Vagina (tissue), 2 donors: ENCODE data around the gene PDE7B. TPM values are rescaled to one million over a fixed set of nuclear protein-coding genes. Genes with fewer than 3 reads are reported as not detected.

Experiments
- DNase-seq, 2 donors: peaks; one replicate each; pipeline ENCODE4 v3.0.0-alpha.2; 2017; ENCODE audit errors: extremely low spot score in 2 of 2
- H3K27ac ChIP-seq: fragments of 200-600 bp; sonication (generic); one replicate; pipeline ENCODE4 v1.5.1; 2019
- H3K27me3 ChIP-seq: fragments of 200-600 bp; sonication (generic); one replicate; pipeline ENCODE4 v1.5.1; 2019
- H3K36me3 ChIP-seq, 2 donors: fragments of 200-600 bp; sonication (generic); one replicate each; pipeline ENCODE4 v1.5.1; 2017 to 2019
- H3K4me1 ChIP-seq: fragments of 200-600 bp; sonication (generic); one replicate; pipeline ENCODE4 v1.5.1; 2019
- H3K4me3 ChIP-seq, 2 donors: fragments of 200-600 bp; sonication (generic); 1 replicate in 1 of 2; 2 replicates in 1 of 2; pipeline ENCODE4 v1.5.1; 2016 to 2019
- H3K9me3 ChIP-seq: fragments of 200-600 bp; sonication (generic); one replicate; pipeline ENCODE4 v1.5.1; 2019
- CTCF ChIP-seq, 3 experiments: fragments of 450-650 bp in 2 of 3; fragments of 200-600 bp in 1 of 3; sonication (generic) in 1 of 3; IDR thresholded peaks; one replicate each; pipeline ENCODE4 v1.5.1; 2017 to 2019; ENCODE audit warnings: antibody characterized with exemption in 3 of 3, mild to moderate bottlenecking in 2 of 3, moderate library complexity in 2 of 3
- POLR2A ChIP-seq, 2 donors: fragments of 450-650 bp; IDR thresholded peaks; one replicate each; pipeline ENCODE4 v1.6.1; 2017; ENCODE audit warnings: antibody characterized with exemption in 2 of 2, mild to moderate bottlenecking in 2 of 2, moderate library complexity in 2 of 2
- POLR2AphosphoS5 ChIP-seq, 2 donors: sonication (generic); formaldehyde crosslinking; IDR thresholded peaks; one replicate each; pipeline ENCODE4 v1.9.0; 2017; ENCODE audit warnings: antibody characterized with exemption in 2 of 2, mild to moderate bottlenecking in 2 of 2, low read depth in 1 of 2; ENCODE audit not compliant: insufficient read depth in 1 of 2
- intact Hi-C: fragments of 100-400 bp; cut with DNase I; formaldehyde crosslinking; loops from one replicate; pipeline ENCODE4 v1.15.1; 2023
- total RNA-seq: library from RNA; depleted of rRNA; stranded (reverse); fragments of >200 nt; gene quantifications from one replicate; pipeline ENCODE4 v1.2.3, GENCODE V29; 2016

PDE7B gene
- total RNA-seq, 1 donor from 2014 or later: 6.9 TPM

- H3K27me3 ChIP-seq: no peaks in the 10 kb centered on the region
- TF ChIP-seq CTCF (IDR thresholded peaks at IDR 0.05): no peak
- no peak for TF ChIP-seq POLR2AphosphoS5 (IDR thresholded peaks at IDR 0.05; ENCODE audit: insufficient read depth in 1 of 2, low read depth in 1 of 2)
- H3K4me3 ChIP-seq: no peak overlapping the region
- H3K27ac ChIP-seq: no peak overlapping the region
- H3K9me3 ChIP-seq: no peaks in the 10 kb centered on the region
- intact Hi-C loops: no loop called here
- no peaks in the 10 kb centered on the region for H3K4me1 ChIP-seq
- no peak for DNase-seq
- no peaks in the 10 kb centered on the region for H3K36me3 ChIP-seq
Observed at GRCh38 chr6:136022224-136022874, 170.8 kb downstream of the PDE7B start.

DNA sequence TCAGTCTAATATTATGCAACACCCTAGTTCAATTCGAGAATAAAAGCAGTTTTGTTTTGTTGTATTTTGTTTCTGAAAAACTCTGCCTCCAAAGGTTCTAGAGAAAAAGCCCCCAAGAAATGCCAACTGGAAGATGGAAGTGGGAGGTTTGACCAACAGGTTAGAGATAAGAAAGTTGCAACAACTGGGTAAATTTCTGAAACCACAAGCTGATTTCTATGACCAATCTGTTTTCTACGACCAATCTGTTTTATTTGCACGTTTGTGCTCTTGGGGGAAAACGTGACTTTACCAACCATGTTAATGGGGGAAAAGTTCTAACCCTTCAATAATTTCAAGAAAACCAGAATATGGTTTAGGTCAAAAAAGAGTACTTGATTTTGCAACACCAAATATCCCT is 173.2 kb downstream of the PDE7B start:
- TF ChIP-seq CTCF (IDR thresholded peaks at IDR 0.05): no peak
- no peak for TF ChIP-seq POLR2A (IDR thresholded peaks at IDR 0.05)
- TF ChIP-seq POLR2AphosphoS5 (IDR thresholded peaks at IDR 0.05; ENCODE audit: insufficient read depth in 1 of 2, low read depth in 1 of 2): no peak
- Histone ChIP-seq H3K4me1 (no peaks in the 10 kb centered on the region), H3K4me3 (no peak overlapping the region), H3K9me3 (no peaks in the 10 kb centered on the region), H3K27ac (no peak overlapping the region), H3K27me3 (no peaks in the 10 kb centered on the region), H3K36me3 (no peaks in the 10 kb centered on the region)
- intact Hi-C loops: no loop called here
- DNase-seq: no peak

- no peak overlapping the region for H3K27ac ChIP-seq
- TF ChIP-seq POLR2A (IDR thresholded peaks at IDR 0.05): no peak
- TF ChIP-seq CTCF (IDR thresholded peaks at IDR 0.05): no peak
- no peak for TF ChIP-seq POLR2AphosphoS5 (IDR thresholded peaks at IDR 0.05; ENCODE audit: insufficient read depth in 1 of 2, low read depth in 1 of 2)
- intact Hi-C loops: no loop called here
- no peaks in the 10 kb centered on the region for H3K4me1 ChIP-seq
- H3K4me3 ChIP-seq: no peak overlapping the region
- no peaks in the 10 kb centered on the region for H3K36me3 ChIP-seq
- H3K27me3 ChIP-seq: no peaks in the 10 kb centered on the region
- H3K9me3 ChIP-seq: no peaks in the 10 kb centered on the region
- DNase-seq: no peak
Observed at GRCh38 chr6:136025736-136026135, 174.2 kb downstream of the PDE7B start.

GRCh38 chr6:136030131-136030530 is 178.6 kb downstream of the PDE7B start:
- Histone ChIP-seq H3K9me3 (no peaks in the 10 kb centered on the region), H3K27me3 (no peaks in the 10 kb centered on the region), H3K27ac (no peak overlapping the region), H3K4me3 (no peak overlapping the region), H3K36me3 (no peaks in the 10 kb centered on the region), H3K4me1 (no peaks in the 10 kb centered on the region)
- no peak for TF ChIP-seq POLR2A (IDR thresholded peaks at IDR 0.05)
- TF ChIP-seq CTCF (IDR thresholded peaks at IDR 0.05): no peak
- no peak for TF ChIP-seq POLR2AphosphoS5 (IDR thresholded peaks at IDR 0.05; ENCODE audit: insufficient read depth in 1 of 2, low read depth in 1 of 2)
- no peak for DNase-seq
- intact Hi-C loops: no loop called here

DNA sequence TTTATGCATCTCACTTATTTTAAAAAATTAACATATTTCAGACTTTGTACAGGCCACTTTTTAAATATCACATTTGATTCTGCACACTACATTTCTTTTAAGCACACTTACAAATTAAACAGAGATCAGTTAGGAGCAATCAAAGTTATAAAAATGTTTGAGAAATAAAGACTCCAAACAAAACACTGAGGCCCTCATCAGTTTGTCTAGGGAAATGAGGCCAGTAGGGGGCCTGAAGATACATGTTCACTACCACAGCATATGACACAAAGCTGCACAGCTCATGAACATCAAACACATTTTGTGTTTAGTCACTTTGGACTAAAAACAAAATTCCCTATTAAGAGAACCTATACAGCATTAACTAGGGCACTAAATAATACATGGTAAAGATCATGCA is 180.5 kb downstream of the PDE7B start:
- Histone ChIP-seq H3K27ac (no peak overlapping the region), H3K27me3 (no peaks in the 10 kb centered on the region), H3K36me3 (no peaks in the 10 kb centered on the region), H3K4me3 (no peak overlapping the region), H3K9me3 (no peaks in the 10 kb centered on the region), H3K4me1 (peaks cover 11% of the 10 kb centered on the region)
- no peak for DNase-seq
- intact Hi-C loops: no loop called here
- TF ChIP-seq CTCF (IDR thresholded peaks at IDR 0.05): peak in 2 of 3 experiments; percentile 19 to 41
- TF ChIP-seq POLR2A (IDR thresholded peaks at IDR 0.05): no peak
